Glomerular visceral epithelial cell (primary cell): ENCODE results near the gene AEBP2.
A peak's percentile ranks its signal among the peaks of the same experiment; 100 is the strongest.
"Not testable (repeated sequence)": the region's sequence is repeated elsewhere in the genome, so short reads cannot be mapped to it uniquely, and the experiment has no call there.

Source experiments
- DNase-seq: peaks from one replicate; pipeline ENCODE4 v3.0.0-alpha.2; 2016; ENCODE audit errors: extremely low spot score

The AEBP2 gene

DNA sequence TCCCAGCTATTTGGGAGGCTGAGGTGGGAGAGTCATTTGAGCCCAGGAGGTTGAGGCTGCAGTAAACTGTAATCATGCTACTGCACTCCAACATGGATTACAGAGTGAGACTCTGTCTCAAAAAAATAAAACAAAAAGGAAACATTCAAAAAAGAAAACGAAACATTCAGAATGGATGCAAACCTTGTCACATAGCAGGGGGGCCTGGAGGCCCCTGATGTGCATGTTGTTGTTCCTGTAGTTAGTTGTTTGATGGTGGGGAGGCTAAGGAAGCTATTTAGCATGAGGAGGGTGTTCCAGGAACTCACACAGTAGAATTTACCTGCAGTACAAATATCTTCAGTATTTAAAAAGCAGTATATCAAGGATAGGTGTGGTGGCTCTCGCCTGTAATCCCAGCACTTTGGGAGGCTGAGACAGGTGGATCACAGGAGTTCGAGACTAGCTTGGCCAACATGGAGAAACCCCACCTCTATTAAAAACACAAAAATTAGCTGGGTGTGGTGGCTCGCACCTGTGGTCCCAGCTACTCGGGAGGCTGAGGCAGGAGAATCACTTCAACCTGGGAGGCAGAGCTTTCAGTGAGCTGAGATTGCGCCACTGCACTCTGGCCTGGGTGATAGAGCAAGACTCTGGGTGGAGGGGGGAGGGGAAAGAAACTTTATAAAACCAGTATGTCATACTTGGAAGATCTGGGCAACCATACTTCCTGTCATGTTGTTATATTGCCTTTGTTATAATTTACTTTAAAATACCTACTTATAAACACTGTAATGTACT is 17.6 kb upstream of the AEBP2 start:
- no peak for DNase-seq

DNA sequence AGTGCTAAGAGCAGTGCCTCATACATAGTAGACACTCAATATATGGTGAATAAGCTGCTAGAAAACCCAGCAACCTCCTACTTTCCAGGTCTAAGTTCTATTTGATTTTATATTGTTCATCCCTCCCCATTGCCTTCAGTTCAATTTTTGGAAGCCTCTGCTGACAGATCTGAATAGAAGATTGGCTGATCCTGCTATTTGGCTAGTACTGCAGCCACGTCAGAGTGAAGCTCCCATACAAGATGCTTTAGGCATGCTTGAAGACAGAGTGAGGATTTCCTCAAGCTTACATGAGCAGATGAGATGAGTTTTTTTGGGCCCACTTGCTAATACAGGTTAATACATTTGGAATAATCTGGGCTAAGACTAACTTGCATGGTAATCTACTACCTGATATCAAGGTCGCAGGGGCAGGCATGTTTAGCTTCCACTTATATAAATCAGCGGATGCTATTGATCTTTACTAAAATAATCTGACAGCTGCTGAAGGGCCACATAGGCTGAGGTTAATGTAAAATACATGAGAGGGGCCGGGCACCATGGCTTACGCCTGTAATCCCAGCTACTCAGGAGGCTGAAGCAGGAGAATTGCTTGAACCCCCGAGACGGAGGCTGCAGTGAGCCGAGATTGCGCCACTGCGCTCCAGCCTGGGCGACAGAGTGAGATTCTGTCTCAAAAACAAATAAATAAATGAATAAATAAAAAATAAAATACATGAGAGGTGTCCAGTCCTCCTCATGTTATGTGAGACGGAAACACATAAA is 15.9 kb upstream of the AEBP2 start:
- no peak for DNase-seq

DNA sequence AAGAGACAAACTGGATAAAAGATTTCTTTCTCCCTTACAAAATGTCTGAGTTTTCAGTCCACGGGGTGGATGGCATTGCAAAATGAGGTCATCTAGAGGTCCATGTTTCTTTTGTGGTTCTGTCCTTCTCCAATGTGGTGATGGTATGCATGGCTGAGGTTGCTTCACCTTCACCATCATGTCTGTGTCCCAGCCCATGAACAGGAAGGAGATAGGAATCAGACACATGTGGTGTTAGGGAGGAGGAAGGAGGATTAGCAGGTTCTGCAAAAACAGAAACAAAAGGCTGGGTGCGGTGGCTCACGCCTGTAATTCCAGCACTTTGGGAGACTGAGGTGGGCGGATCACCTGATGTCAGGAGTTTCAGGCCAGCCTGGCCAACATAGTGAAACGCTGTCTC is 11.0 kb upstream of the AEBP2 start:
- DNase-seq = peak; percentile 9

DNA sequence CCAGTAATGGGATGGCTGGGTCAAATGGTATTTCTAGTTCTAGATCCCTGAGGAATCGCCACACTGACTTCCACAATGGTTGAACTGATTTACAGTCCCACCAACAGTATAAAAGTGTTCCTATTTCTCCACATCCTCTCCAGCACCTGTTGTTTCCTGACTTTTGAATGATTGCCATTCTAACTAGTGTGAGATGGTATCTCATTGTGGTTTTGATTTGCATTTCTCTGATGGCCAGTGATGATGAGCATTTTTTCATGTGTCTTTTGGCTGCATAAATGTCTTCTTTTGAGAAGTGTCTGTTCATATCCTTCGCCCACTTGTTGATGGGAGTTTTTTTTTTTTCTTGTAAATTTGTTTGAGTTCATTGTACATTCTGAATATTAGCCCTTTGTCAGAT is 9.8 kb upstream of the AEBP2 start:
- not testable (repeated sequence) for DNase-seq

DNA sequence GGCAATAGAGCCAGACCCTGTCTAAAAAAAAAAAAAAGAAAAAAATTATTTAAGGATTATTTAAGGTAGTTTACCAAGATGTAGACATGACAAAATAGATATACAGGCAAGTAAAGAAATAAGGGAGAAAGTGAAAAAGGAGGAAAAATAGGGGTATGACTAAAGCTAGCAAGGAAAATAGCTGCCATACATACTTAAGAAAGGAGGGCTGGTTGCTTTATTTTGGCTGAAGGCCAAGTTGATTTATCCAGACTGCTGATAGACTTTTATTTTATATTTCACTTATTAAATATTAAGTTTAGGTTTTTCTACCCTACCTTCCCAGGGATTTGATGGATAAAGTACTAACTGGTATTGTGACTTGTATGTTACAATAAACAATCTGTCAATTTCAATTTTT is 8.3 kb upstream of the AEBP2 start:
- no peak for DNase-seq

DNA sequence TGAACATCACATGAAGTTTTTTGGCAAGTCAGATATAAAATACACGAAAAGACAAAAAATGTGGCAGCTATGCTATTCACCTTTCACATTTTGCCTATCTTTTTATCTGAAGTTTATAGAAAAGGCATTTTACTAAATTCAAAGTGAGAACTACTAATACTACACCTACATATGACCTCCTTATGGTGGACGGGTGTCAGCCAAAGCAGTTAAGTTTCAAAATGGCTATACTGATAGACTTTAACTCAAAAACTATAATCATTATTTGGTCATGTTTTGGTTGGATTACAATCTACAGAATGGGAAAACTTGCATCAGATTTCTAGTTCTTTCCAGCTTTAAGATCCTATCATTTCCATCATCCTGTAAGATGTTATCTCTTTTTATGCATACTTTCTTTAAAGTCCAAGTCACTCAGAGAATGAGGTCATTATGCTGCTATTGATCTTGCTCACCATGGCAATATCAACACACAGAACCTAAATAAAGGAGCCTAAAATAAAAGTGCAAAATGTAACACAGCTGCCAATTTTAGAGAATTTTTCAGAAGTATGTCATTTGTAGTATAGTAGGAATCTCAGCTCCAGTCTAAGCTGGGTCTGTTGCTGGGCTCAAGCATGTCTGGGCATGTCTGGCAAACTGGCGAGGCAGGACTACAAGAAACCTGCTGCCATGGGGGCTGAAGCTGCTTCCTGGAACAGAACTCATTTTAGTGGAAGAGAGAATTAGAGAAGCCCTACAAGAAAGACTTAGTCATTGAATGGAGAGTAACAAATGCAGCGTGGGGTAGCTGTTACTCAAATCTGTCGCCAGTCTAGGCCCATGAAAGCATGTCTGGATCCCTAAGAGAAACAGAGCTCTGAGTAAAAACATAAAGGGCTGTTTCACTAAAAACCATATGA is 7.6 kb upstream of the AEBP2 start:
- peak; percentile 58 for DNase-seq

DNA sequence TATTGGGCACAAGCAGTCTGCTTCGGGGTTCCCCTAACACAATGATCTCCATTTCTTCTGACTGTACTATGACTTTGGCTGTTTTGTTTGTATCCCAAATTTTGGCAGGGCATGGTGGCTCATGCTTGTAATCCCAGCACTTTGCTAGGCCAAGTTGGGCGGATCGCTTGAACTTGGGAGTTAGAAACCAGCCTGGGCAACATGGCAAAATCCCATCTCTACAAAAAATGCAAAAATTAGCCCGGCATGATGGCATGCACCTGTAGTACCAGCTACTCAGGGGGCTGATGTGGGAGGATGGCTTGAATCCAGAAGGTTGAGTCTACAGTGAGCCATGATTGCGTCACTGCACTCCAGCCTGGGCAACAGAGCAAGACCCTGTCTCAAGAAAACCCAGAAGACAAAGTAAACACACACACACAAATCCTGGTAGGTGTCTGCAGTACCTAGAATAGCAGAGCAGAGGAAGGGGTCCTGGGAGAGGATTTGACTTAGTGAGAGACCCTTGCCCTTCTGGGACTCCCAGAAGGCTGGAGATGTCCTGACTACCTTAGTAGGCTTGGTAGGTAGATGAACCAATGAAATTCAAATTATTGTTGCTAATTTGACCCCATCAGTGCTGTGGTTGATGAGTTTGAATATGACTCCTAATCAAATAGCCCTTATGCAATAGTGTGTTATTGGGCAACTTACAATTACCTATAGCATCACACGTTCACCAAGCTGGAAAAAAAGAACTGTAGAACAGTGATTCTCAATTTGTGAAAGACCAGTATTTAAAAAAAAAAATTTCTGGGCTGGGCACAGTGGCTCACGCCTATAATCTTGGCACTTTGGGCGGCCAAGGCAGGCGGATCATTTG is 6.8 kb upstream of the AEBP2 start:
- no peak for DNase-seq

DNA sequence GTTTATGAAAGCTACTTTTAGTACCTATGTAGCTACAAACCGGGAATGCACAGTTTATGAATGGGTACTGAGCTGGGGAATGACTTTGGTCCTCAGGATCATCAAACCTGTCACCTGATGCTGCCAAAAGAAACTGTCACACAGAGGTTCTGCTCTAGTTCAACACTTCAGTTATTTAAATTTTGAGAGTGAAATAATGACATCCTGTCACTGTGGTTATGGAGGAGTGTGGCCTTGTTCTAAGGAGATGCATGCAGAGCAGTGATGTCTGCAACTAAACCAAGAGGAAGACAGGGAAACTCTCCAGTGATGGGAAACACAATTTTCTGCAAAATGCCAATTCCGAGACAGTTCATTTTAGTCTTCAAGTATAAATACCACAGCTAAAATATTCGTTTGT is 4.8 kb upstream of the AEBP2 start:
- no peak for DNase-seq

DNA sequence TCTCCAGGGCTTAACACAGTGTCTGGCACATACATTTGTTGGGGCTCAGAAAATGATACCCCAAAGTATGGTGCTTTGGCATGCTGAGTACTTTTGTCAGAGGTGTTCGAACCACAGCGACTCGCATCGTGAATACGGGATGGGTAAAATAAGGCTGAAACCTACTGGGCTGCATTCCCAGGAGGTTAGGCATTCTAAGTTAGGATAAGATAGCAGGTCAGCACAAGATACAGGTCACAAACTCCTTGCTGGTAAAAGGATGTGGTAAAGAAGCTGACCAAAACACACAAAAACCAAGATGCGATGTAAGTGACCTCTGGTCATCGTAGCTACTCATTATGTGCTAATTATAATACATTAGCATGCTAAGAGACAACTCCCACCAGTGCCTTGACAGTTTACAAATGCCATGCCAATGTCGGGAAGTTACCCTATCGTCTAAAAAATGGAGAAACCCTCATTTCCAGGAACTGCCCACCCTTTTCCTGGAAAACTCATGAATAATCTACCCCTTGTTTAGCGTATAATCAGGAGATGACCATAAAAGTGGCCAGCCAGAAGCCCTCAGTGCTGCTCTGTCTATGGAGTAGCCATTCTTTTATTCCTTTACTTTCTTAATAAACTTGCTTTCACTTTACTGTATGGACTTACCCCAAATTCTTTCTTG is 3.3 kb upstream of the AEBP2 start:
- no peak for DNase-seq

DNA sequence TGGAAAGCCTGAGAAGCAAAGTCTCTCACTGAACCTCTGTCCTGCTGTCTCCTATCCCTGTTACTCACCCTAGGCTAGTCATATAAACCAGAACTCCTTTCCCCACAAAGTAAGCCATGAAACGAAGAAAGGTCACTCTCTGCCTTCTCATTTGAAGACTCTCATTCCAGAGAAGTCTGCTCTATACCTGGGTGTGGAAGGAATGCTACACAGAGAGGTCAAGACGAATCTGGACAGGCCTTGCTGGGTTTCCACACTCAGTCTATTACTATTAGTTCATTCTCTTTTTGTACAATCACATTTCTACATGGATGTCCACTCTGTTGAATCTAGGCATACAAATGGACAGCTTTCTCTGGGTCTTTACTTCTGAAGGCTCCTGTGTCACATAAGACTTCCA is 2.4 kb upstream of the AEBP2 start:
- no peak for DNase-seq

DNA sequence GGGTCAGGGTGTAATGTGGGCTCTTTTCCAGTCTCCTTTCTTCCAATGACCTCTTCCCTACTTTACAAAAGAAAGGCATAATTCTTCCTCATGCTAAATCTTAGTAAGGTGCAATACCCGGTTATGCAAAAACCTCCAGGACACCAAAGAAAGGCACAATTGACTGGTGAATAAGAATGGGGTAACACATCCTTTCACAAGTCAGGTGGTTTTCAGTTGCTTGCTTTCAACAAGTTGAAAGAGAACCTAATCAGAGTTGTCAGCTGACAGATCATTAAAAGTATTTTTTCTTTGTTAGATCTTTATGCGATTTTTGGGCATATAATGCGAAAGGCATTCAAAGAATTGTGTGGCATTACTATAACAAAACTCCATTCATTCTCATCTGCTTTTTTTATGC is 1.3 kb upstream of the AEBP2 start:
- DNase-seq = no peak

DNA sequence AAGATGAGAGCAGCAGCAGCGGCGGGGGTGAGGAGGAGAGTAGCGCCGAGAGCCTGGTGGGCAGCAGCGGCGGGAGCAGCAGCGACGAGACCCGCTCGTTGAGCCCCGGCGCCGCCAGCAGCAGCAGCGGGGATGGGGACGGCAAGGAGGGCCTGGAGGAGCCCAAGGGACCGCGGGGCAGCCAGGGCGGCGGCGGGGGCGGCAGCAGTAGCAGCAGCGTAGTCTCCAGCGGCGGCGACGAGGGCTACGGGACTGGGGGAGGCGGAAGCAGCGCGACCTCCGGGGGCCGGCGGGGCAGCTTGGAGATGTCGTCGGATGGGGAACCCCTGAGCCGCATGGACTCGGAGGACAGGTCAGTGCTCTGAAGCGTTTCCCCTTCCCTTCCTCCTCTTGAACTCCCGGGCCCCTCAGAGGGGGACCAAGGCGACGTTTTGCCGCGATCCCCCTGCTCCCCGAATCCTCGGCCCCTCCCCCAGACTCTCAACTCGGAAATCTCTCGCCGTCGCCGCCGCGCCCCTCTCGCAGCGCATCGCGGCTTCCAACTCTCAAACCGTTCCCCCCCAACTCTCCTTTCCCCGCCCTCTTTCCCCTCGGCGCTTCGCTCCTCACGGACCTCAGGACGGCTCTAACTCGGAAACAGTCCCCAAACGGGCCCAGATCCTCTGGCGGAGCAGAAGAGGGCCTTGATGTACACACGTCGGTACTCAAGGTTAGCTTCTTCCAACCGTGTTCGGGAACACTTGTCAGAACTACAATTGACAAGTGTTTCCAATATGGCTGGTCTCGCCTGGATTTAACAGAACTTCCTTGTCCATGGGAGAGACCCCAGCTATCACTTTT is 947 bp downstream of the AEBP2 start:
- DNase-seq = peak; percentile 55

DNA sequence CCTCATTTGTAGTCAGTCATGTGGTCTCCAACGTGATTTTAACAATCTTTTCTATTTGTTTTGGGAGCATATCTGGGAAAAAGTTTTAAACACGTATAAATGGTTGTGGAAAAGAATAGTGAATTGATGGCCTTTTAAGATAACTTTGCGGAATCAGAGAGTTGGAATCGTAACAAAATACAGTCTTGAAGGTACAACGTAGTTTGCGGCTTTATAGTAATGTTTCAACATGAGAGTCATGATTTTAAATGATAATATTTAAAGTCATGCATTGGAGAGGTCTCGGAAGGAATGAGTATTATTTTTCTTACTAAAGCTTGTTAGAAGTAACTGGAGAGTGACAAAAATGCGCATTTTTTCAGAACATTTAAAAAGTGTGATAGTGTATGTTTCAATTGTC is 1.6 kb downstream of the AEBP2 start:
- no peak for DNase-seq

DNA sequence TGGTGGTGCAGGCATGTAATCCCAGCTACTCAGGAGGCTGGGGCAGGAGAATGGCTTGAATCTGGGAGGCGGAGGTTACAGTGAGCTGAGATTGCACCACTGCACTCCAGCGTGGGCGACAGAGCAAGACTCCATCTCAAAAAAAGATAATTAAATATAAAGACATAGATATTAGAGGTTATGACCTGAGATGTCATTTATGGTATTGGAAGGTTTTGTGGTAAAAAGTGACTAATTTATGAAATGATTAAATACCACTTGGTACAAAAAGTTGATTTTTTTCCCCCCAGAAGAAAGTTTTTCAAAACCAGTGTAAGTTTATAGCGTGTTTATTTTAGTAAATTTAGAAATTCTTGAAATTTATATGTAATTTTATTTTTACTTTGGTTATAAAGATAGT is 4.3 kb downstream of the AEBP2 start:
- DNase-seq = no peak

DNA sequence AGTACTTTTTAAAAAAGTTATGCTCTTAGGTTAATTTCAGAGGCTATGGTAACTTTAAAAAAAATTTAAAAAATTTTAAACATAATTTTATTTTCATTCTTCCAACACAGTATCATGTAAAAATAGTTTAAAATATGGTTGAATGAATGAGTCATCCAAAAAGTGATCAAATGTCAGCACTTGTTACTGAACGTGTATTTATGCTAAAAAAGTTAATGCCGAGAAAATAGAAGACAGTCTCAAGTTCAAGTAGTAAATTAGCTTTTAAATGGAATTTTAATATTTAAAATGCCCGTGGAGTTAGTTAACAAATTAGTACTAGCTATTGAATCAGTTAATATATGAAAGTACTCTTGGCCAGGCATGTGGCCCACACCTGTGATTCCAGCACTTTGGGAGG is 4.8 kb downstream of the AEBP2 start:
- DNase-seq = no peak

DNA sequence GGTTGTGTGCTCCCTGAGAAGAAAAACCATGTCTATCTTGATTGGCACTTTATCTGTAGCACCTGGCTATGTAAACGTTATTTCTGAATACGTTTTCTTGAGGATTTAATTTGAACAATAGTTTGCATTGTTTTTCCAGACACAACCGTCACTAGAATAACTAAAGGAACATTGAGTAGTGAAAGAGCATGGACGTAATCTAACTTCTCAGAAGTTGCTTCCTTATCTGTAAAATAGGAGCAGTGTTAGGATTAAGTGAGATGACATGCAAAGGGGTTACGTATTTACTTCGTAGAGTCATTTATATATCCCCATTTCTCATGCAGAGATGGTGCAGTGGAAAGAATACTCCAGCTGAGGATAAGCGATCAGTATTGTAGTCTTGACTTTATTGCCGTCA is 8.1 kb downstream of the AEBP2 start:
- DNase-seq = no peak

DNA sequence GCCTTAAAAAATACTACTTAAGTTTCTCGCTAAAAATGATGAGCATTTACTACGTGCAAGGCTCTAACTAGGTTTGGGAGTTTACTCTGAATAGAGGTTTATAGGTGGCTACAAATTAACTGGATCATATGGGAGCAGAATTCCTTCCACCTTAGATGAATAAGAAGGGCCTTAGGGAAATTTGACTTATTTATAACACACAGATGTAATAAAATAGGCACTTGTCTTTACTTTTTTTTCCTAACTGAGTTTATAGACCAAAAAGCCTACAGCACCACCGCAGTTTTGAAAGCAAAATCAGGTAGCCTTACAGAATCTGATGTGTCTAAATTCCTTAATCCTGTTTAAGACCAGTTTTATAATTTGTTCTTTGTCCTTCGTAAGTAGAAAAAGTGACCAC is 10.5 kb downstream of the AEBP2 start:
- DNase-seq = no peak

DNA sequence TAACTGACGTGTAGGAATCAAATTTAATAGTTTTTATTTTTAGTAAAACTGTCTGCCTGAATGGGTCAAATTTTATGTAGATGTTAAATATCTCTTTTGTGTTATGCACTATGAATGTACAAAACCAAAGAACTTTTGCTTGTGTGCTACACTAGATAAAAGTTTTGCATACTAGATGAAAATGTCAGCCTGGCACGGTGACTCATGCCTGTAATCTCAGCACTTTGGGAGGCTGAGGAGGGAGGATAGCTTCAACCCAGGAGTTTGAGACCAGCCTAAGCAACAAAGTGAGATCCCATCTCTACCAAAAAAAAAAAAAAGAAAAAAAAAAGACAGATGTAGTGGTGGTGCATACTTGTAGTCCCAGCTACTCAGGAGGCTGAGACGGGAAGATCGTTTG is 11.1 kb downstream of the AEBP2 start:
- no peak for DNase-seq

DNA sequence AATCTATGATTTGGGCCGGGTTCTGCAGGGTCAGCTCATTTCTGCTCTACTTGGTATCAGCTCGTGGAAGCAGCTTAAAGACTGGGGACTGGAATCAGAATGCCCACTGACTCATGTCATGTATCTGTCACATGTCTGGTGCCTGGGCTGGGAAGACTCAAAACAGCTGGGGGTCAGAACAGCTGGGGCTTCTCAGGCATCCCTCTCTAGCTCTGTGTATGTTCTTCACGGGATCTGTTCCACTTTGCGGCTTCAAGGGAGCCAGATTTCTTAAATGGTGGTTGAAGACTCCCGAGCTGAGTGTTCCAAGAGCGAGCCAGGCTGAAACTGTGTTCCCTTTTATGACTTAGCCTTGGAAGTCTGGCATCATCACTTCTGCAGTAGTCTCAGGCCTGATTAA is 11.9 kb downstream of the AEBP2 start:
- DNase-seq = no peak

DNA sequence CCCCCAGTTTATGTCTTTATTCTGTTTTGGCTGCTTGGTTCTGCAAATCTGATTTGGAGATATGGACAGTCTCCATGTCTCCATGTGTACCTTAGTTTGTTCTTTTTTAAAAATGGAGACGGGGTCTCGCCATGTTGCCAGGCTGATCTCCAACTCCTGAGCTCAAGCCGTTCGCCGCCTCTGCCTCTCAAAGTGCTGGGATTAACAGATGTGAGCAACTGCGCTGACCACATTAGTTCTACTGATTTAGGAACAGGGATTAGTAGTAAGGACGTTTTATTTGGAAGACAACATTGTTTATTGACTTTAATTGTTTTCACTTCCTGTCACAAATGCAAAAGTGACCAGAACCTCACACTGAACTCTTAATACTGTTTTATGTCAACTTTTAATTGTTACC is 14.7 kb downstream of the AEBP2 start:
- no peak for DNase-seq
